GM23248 (cell line): ENCODE data around the gene HDAC4. TPM values are rescaled to one million over a fixed set of nuclear protein-coding genes. Genes with fewer than 3 reads are reported as not detected.

Source experiments
- DNase-seq: peaks from one replicate; pipeline ENCODE4 v3.0.0-alpha.2; 2015
- H2AFZ ChIP-seq: fragments of 200-600 bp; sonication (generic); 2 replicates; pipeline ENCODE4 v1.6.1; 2016; ENCODE audit warnings: antibody characterized with exemption
- H3F3A ChIP-seq: fragments of 200-600 bp; sonication (generic); 2 replicates; pipeline ENCODE4 v1.6.1; 2016; ENCODE audit warnings: mild to moderate bottlenecking, antibody characterized with exemption, mixed run types; ENCODE audit not compliant: insufficient read depth
- H3K27ac ChIP-seq: fragments of 200-600 bp; sonication (generic); 2 replicates; pipeline ENCODE4 v1.5.1; 2016; ENCODE audit warnings: mild to moderate bottlenecking
- H3K27me3 ChIP-seq: fragments of 200-600 bp; sonication (generic); replicated peaks from 2 replicates; pipeline ENCODE4 v1.6.1; 2016; ENCODE audit warnings: mild to moderate bottlenecking; ENCODE audit not compliant: insufficient read depth
- H3K36me3 ChIP-seq: fragments of 200-600 bp; sonication (generic); 2 replicates; pipeline ENCODE4 v1.6.1; 2016; ENCODE audit warnings: low read depth, mild to moderate bottlenecking
- H3K4me1 ChIP-seq: fragments of 200-600 bp; sonication (generic); 2 replicates; pipeline ENCODE4 v1.6.1; 2016; ENCODE audit warnings: mild to moderate bottlenecking; ENCODE audit not compliant: insufficient read depth
- H3K4me2 ChIP-seq: fragments of 200-600 bp; sonication (generic); one replicate; pipeline ENCODE4 v1.6.1; 2016; ENCODE audit warnings: mild to moderate bottlenecking; ENCODE audit not compliant: unreplicated experiment
- H3K4me3 ChIP-seq: fragments of 200-600 bp; sonication (generic); 2 replicates; pipeline ENCODE4 v1.5.1; 2016; ENCODE audit warnings: mild to moderate bottlenecking
- H3K79me2 ChIP-seq: fragments of 200-600 bp; sonication (generic); 2 replicates; pipeline ENCODE4 v1.6.1; 2016; ENCODE audit warnings: mild to moderate bottlenecking; ENCODE audit not compliant: insufficient read depth
- H3K9ac ChIP-seq: fragments of 200-600 bp; sonication (generic); 2 replicates; pipeline ENCODE4 v1.6.1; 2016; ENCODE audit warnings: mild to moderate bottlenecking
- H3K9me2 ChIP-seq: fragments of 200-600 bp; sonication (generic); 2 replicates; pipeline ENCODE4 v1.6.1; 2016; ENCODE audit warnings: mixed run types, mild to moderate bottlenecking, moderate library complexity; ENCODE audit not compliant: insufficient read depth
- H3K9me3 ChIP-seq: fragments of 200-600 bp; sonication (generic); one replicate; pipeline ENCODE4 v1.6.1; 2017; ENCODE audit warnings: low read depth
- H4K20me1 ChIP-seq: fragments of 200-600 bp; sonication (generic); 2 replicates; pipeline ENCODE4 v1.6.0; 2016; ENCODE audit not compliant: insufficient read depth
- EZH2 ChIP-seq: fragments of 200-600 bp; sonication (generic); IDR thresholded peaks from 2 replicates; pipeline ENCODE4 v1.6.1; 2018; ENCODE audit warnings: antibody characterized with exemption, mild to moderate bottlenecking; ENCODE audit not compliant: insufficient read depth, poor library complexity, severe bottlenecking
- EZH2phosphoT487 ChIP-seq: fragments of 200-600 bp; sonication (generic); IDR thresholded peaks from 2 replicates; pipeline ENCODE4 v1.6.1; 2018; ENCODE audit warnings: antibody characterized with exemption, moderate library complexity, mild to moderate bottlenecking, low read depth; ENCODE audit not compliant: insufficient read depth
- WGBS, 2 experiments: methylation state at CpG; one replicate each; pipeline ENCODE4 v1.1.6; 2015 to 2017; ENCODE audit warnings: low lambda C conversion rate in 2 of 2, low coverage in 1 of 2; ENCODE audit errors: missing lambda C conversion rate in 2 of 2; 5-methylcytosine and 5-hydroxymethylcytosine counted together
- in situ Hi-C: fragments of 300-500 bp; cut with MboI; formaldehyde crosslinking; loops from 2 replicates; pipeline ENCODE4 v1.15.0; 2020
- polyA plus RNA-seq: library from polyadenylated mRNA; unstranded; fragments of >200 nt; fragmentation: Nextera tagmentation; extraction: Ambion mirVana; gene quantifications from 2 replicates; pipeline ENCODE4 v1.2.1, GENCODE V29; 2016
- total RNA-seq: library from RNA; depleted of rRNA; stranded (reverse); fragments of >200 nt; shearing (Covaris generic); gene quantifications from 2 replicates; pipeline ENCODE4 v1.2.3, GENCODE V29; 2014

Gene HDAC4
- total and polyA plus RNA-seq, 2 experiments from 2014 or later: 2.1 to 6.3 TPM

GRCh38 chr2:239194731-239195317 is 206.0 kb downstream of the HDAC4 start:
- H3K4me1 ChIP-seq: peaks cover 6% of the 10 kb centered on the region
- no peak overlapping the region for H3K27ac ChIP-seq
- no peaks in the 10 kb centered on the region for H3K9me3 ChIP-seq
- WGBS, 2 experiments: 94 to 96% methylated on average over 23 of the region's 23 CpGs
- DNase-seq: no peak
- no peaks in the 10 kb centered on the region for H3F3A ChIP-seq
- H2AFZ ChIP-seq: no peak overlapping the region
- no peaks in the 10 kb centered on the region for H4K20me1 ChIP-seq
- no peak overlapping the region for H3K4me3 ChIP-seq
- H3K27me3 ChIP-seq: no peaks in the 10 kb centered on the region
- H3K4me2 ChIP-seq: no peak overlapping the region
- in situ Hi-C loops: no loop called here
- TF ChIP-seq EZH2phosphoT487 (no peak), EZH2 (no peak)
- no peaks in the 10 kb centered on the region for H3K9me2 ChIP-seq
- no peaks in the 10 kb centered on the region for H3K36me3 ChIP-seq
- H3K79me2 ChIP-seq: no peaks in the 10 kb centered on the region
- no peak overlapping the region for H3K9ac ChIP-seq

GRCh38 chr2:239193925-239194677 is 206.7 kb downstream of the HDAC4 start:
- peaks cover 1% of the 10 kb centered on the region for H3K4me1 ChIP-seq
- H3K27me3 ChIP-seq: no peaks in the 10 kb centered on the region
- peaks cover under 1% of the 10 kb centered on the region; the same call in 1 of the 2 replicates for H3K36me3 ChIP-seq
- H3K27ac ChIP-seq: no peak overlapping the region
- H3K9me3 ChIP-seq: no peaks in the 10 kb centered on the region
- no peak overlapping the region for H2AFZ ChIP-seq
- H3K4me2 ChIP-seq: no peak overlapping the region
- in situ Hi-C loops: no loop called here
- H3K4me3 ChIP-seq: no peak overlapping the region
- H3K9ac ChIP-seq: no peak overlapping the region
- H3K79me2 ChIP-seq: no peaks in the 10 kb centered on the region
- no peaks in the 10 kb centered on the region for H3K9me2 ChIP-seq
- no peak for TF ChIP-seq EZH2
- TF ChIP-seq EZH2phosphoT487: no peak
- H4K20me1 ChIP-seq: no peaks in the 10 kb centered on the region
- 78 to 80% methylated on average over 17 of the region's 17 CpGs for WGBS, 2 experiments
- H3F3A ChIP-seq: no peaks in the 10 kb centered on the region
- peak; percentile 18 for DNase-seq

- in situ Hi-C loops: no loop called here
- no peak for DNase-seq
Measured at GRCh38 chr2:239193401-239193811, 207.4 kb downstream of the HDAC4 start.

GRCh38 chr2:239192975-239193374 is 207.8 kb downstream of the HDAC4 start:
- no peak for DNase-seq
- Histone ChIP-seq H3K79me2 (no peaks in the 10 kb centered on the region), H3K9me3 (no peaks in the 10 kb centered on the region), H3K9me2 (no peaks in the 10 kb centered on the region), H3K9ac (no peak overlapping the region), H3K4me1 (no peaks in the 10 kb centered on the region), H3K4me2 (no peak overlapping the region), H3K27ac (no peak overlapping the region), H3K27me3 (no peaks in the 10 kb centered on the region), H2AFZ (no peak overlapping the region), H3K36me3 (peaks cover 10% of the 10 kb centered on the region), H3F3A (no peaks in the 10 kb centered on the region), H4K20me1 (no peaks in the 10 kb centered on the region), H3K4me3 (no peak overlapping the region)
- in situ Hi-C loops: no loop called here
- WGBS, 2 experiments: 66 to 69% methylated on average over 8 of the region's 8 CpGs
- TF ChIP-seq EZH2 (no peak), EZH2phosphoT487 (no peak)

More at GRCh38 chr2:239193401-239193811, 207.4 kb downstream of the HDAC4 start:
- Histone ChIP-seq H3K9ac (no peak overlapping the region), H3K79me2 (no peaks in the 10 kb centered on the region), H3K27ac (no peak overlapping the region), H3K4me2 (no peak overlapping the region), H3K9me3 (no peaks in the 10 kb centered on the region), H3K36me3 (peaks cover 7% of the 10 kb centered on the region), H3K4me1 (no peaks in the 10 kb centered on the region), H3K9me2 (no peaks in the 10 kb centered on the region), H3K4me3 (no peak overlapping the region), H2AFZ (no peak overlapping the region), H3K27me3 (no peaks in the 10 kb centered on the region), H3F3A (no peaks in the 10 kb centered on the region), H4K20me1 (no peaks in the 10 kb centered on the region)
- TF ChIP-seq EZH2phosphoT487 (no peak), EZH2 (no peak)
- WGBS, 2 experiments: 45 to 47% methylated on average over 12 of the region's 12 CpGs
